Right atrium auricular region (tissue), 2 donors: Measurements from ENCODE around the gene CDH13. TPM values are rescaled to one million over a fixed set of nuclear protein-coding genes. Genes with fewer than 3 reads are reported as not detected.

Source experiments
- DNase-seq: peaks from one replicate; pipeline ENCODE4 v3.0.0-alpha.2; 2019; ENCODE audit warnings: low spot score
- H3K27ac ChIP-seq, 2 donors: fragments of 200-600 bp; sonication (generic); 1 replicate in 1 of 2; 2 replicates in 1 of 2; pipeline ENCODE4 v1.5.1; 2016 to 2019
- H3K27me3 ChIP-seq, 2 donors: fragments of 200-600 bp; sonication (generic); one replicate each; pipeline versions ENCODE4 v1.5.1 to v1.6.0; 2017 to 2019
- H3K36me3 ChIP-seq: fragments of 200-600 bp; sonication (generic); one replicate; pipeline ENCODE4 v1.5.1; 2016
- H3K4me1 ChIP-seq, 2 donors: fragments of 200-600 bp; sonication (generic); one replicate each; pipeline versions ENCODE4 v1.5.1 to v1.6.0; 2017 to 2019
- H3K4me3 ChIP-seq, 2 donors: fragments of 200-600 bp; sonication (generic); 1 replicate in 1 of 2; 2 replicates in 1 of 2; pipeline ENCODE4 v1.5.1; 2017 to 2019; ENCODE audit warnings: mild to moderate bottlenecking in 1 of 2, moderate library complexity in 1 of 2
- H3K9me3 ChIP-seq, 2 donors: fragments of 200-600 bp; sonication (generic); one replicate each; pipeline ENCODE4 v1.5.1; 2019
- CTCF ChIP-seq, 2 donors: fragments of 200-600 bp; sonication (generic); IDR thresholded peaks; one replicate each; pipeline ENCODE4 v1.5.1; 2019; ENCODE audit warnings: antibody characterized with exemption in 2 of 2
- total RNA-seq, 2 donors: library from RNA; depleted of rRNA; stranded (reverse); fragments of >200 nt; gene quantifications; one replicate each; pipeline ENCODE4 v1.1.0, GENCODE V29; 2016

Gene CDH13
- total RNA-seq, 2 donors from 2014 or later, result 75.4 to 85.9 TPM

- TF ChIP-seq CTCF (IDR thresholded peaks at IDR 0.05), result no peak
- no peaks in the 10 kb centered on the region for H3K36me3 ChIP-seq
- H3K4me1 ChIP-seq, result no peaks in the 10 kb centered on the region
- no peaks in the 10 kb centered on the region for H3K27me3 ChIP-seq
- no peak for DNase-seq
- no peak overlapping the region for H3K27ac ChIP-seq
- no peak overlapping the region for H3K4me3 ChIP-seq
- no peaks in the 10 kb centered on the region for H3K9me3 ChIP-seq
These were observed 439.2 kb downstream of the CDH13 start for GRCh38 chr16:83066011-83066410.

GRCh38 chr16:83066881-83067280 is 440.1 kb downstream of the CDH13 start:
- Histone ChIP-seq H3K4me3 (no peak overlapping the region), H3K27ac (no peak overlapping the region), H3K9me3 (no peaks in the 10 kb centered on the region), H3K36me3 (no peaks in the 10 kb centered on the region), H3K27me3 (no peaks in the 10 kb centered on the region), H3K4me1 (no peaks in the 10 kb centered on the region)
- TF ChIP-seq CTCF (IDR thresholded peaks at IDR 0.05), result no peak
- DNase-seq, result no peak

- TF ChIP-seq CTCF (IDR thresholded peaks at IDR 0.05), result peak in 1 of 2 donors; percentile 45
- Histone ChIP-seq H3K27ac (no peak overlapping the region), H3K27me3 (no peaks in the 10 kb centered on the region), H3K4me1 (no peaks in the 10 kb centered on the region), H3K9me3 (no peaks in the 10 kb centered on the region), H3K36me3 (no peaks in the 10 kb centered on the region), H3K4me3 (no peak overlapping the region)
- DNase-seq, result no peak
These were observed 441.9 kb downstream of the CDH13 start for GRCh38 chr16:83068686-83069085.

GRCh38 chr16:83070416-83071209 is 443.8 kb downstream of the CDH13 start:
- Histone ChIP-seq H3K27me3 (no peaks in the 10 kb centered on the region), H3K27ac (no peak overlapping the region), H3K4me1 (no peaks in the 10 kb centered on the region), H3K9me3 (no peaks in the 10 kb centered on the region), H3K36me3 (no peaks in the 10 kb centered on the region), H3K4me3 (no peak overlapping the region)
- TF ChIP-seq CTCF (IDR thresholded peaks at IDR 0.05), result no peak
- no peak for DNase-seq

GRCh38 chr16:83075956-83076355 is 449.2 kb downstream of the CDH13 start:
- no peaks in the 10 kb centered on the region for H3K36me3 ChIP-seq
- TF ChIP-seq CTCF (IDR thresholded peaks at IDR 0.05), result no peak
- DNase-seq, result no peak
- no peak overlapping the region for H3K4me3 ChIP-seq
- no peak overlapping the region for H3K27ac ChIP-seq
- H3K4me1 ChIP-seq, result no peaks in the 10 kb centered on the region
- no peaks in the 10 kb centered on the region for H3K9me3 ChIP-seq
- no peaks in the 10 kb centered on the region for H3K27me3 ChIP-seq

- no peak overlapping the region for H3K27ac ChIP-seq
- no peaks in the 10 kb centered on the region for H3K4me1 ChIP-seq
- TF ChIP-seq CTCF (IDR thresholded peaks at IDR 0.05), result no peak
- H3K27me3 ChIP-seq, result no peaks in the 10 kb centered on the region
- no peaks in the 10 kb centered on the region for H3K9me3 ChIP-seq
- H3K36me3 ChIP-seq, result no peaks in the 10 kb centered on the region
- H3K4me3 ChIP-seq, result no peak overlapping the region
- no peak for DNase-seq
These were observed 456.6 kb downstream of the CDH13 start for GRCh38 chr16:83083361-83083760.
